IPS-20b (cell line): ENCODE measurements around the gene SCML1.

Source experiments
- H3K27ac ChIP-seq: one replicate; pipeline ENCODE4 v1.5.1; 2013; ENCODE audit warnings: low read length
- H3K27me3 ChIP-seq: 2 replicates; pipeline ENCODE4 v1.6.1; 2013; ENCODE audit warnings: mild to moderate bottlenecking, low read length, inconsistent platforms; ENCODE audit not compliant: insufficient read depth
- H3K36me3 ChIP-seq: 2 replicates; pipeline ENCODE4 v1.6.1; 2013; ENCODE audit warnings: low read depth, mild to moderate bottlenecking, inconsistent platforms, low read length, moderate library complexity; ENCODE audit not compliant: insufficient read depth
- H3K4me1 ChIP-seq: 2 replicates; pipeline ENCODE4 v1.6.1; 2013; ENCODE audit warnings: mild to moderate bottlenecking, control low read depth, inconsistent platforms, low read length, moderate library complexity; ENCODE audit not compliant: insufficient read depth
- H3K4me3 ChIP-seq: 2 replicates; pipeline ENCODE4 v1.5.1; 2013; ENCODE audit warnings: mild to moderate bottlenecking, low read length, inconsistent platforms
- H3K9ac ChIP-seq: 2 replicates; pipeline ENCODE4 v1.6.1; 2013; ENCODE audit warnings: low read depth, mild to moderate bottlenecking, inconsistent platforms, low read length, moderate library complexity
- H3K9me3 ChIP-seq: 2 replicates; pipeline ENCODE4 v1.6.1; 2013; ENCODE audit warnings: mild to moderate bottlenecking, low read depth, low read length, inconsistent platforms; ENCODE audit not compliant: insufficient read depth

Gene SCML1

GRCh38 chrX:17736856-17737709 is at the start of gene SCML1:
Gene SCML1 (plus strand): TSS chrX:17737493. CDS start chrX:17744187, 6,694 bp downstream.
- Histone ChIP-seq H3K9me3 (no peaks in the 10 kb centered on the region), H3K27ac (peak within 1 kb of the TSS; percentile 36)

GRCh38 chrX:17687648-17688047 is 49.6 kb upstream of the SCML1 start:
- Histone ChIP-seq H3K9ac (no peak overlapping the region), H3K9me3 (no peaks in the 10 kb centered on the region), H3K27ac (no peak overlapping the region), H3K36me3 (no peaks in the 10 kb centered on the region), H3K4me1 (peaks cover 5% of the 10 kb centered on the region; the same call in 1 of the 2 replicates), H3K27me3 (no peaks in the 10 kb centered on the region), H3K4me3 (no peak overlapping the region)

More at GRCh38 chrX:17736856-17737709, at the start of gene SCML1:
- H3K9ac ChIP-seq = peak within 1 kb of the TSS; percentile 53; the same call in 1 of the 2 replicates
- H3K4me3 ChIP-seq = peak within 1 kb of the TSS; percentile 69
- peaks cover 36% of the 10 kb centered on the region for H3K27me3 ChIP-seq
- no peaks in the 10 kb centered on the region for H3K36me3 ChIP-seq
- no peaks in the 10 kb centered on the region for H3K4me1 ChIP-seq

GRCh38 chrX:17689971-17690409 is 47.3 kb upstream of the SCML1 start:
- H3K4me1 ChIP-seq = peaks cover 5% of the 10 kb centered on the region; the same call in 1 of the 2 replicates
- no peak overlapping the region for H3K4me3 ChIP-seq
- no peaks in the 10 kb centered on the region for H3K9me3 ChIP-seq
- no peak overlapping the region for H3K27ac ChIP-seq
- no peaks in the 10 kb centered on the region for H3K27me3 ChIP-seq
- no peaks in the 10 kb centered on the region for H3K36me3 ChIP-seq
- no peak overlapping the region for H3K9ac ChIP-seq

- H3K4me3 ChIP-seq = no peak overlapping the region
- H3K9me3 ChIP-seq = no peaks in the 10 kb centered on the region
- no peak overlapping the region for H3K9ac ChIP-seq
- H3K4me1 ChIP-seq = peaks cover 5% of the 10 kb centered on the region; the same call in 1 of the 2 replicates
- no peak overlapping the region for H3K27ac ChIP-seq
- H3K27me3 ChIP-seq = no peaks in the 10 kb centered on the region
- H3K36me3 ChIP-seq = no peaks in the 10 kb centered on the region
These were observed 44.5 kb upstream of the SCML1 start for GRCh38 chrX:17692709-17693346.

GRCh38 chrX:17697191-17697590 is 40.1 kb upstream of the SCML1 start:
- Histone ChIP-seq H3K4me1 (no peaks in the 10 kb centered on the region; the same call in 1 of the 2 replicates), H3K9me3 (no peaks in the 10 kb centered on the region), H3K36me3 (no peaks in the 10 kb centered on the region), H3K27me3 (no peaks in the 10 kb centered on the region), H3K27ac (no peak overlapping the region), H3K9ac (no peak overlapping the region), H3K4me3 (no peak overlapping the region)

- Histone ChIP-seq H3K4me1 (no peaks in the 10 kb centered on the region), H3K9ac (no peak overlapping the region), H3K9me3 (no peaks in the 10 kb centered on the region), H3K4me3 (no peak overlapping the region), H3K27ac (no peak overlapping the region), H3K27me3 (no peaks in the 10 kb centered on the region), H3K36me3 (no peaks in the 10 kb centered on the region)
These were observed 36.3 kb upstream of the SCML1 start for GRCh38 chrX:17700976-17701375.

- Histone ChIP-seq H3K9ac (no peak overlapping the region), H3K36me3 (no peaks in the 10 kb centered on the region), H3K9me3 (no peaks in the 10 kb centered on the region), H3K27ac (no peak overlapping the region), H3K27me3 (no peaks in the 10 kb centered on the region), H3K4me3 (no peak overlapping the region), H3K4me1 (no peaks in the 10 kb centered on the region)
These were observed 34.1 kb upstream of the SCML1 start for GRCh38 chrX:17703201-17703600.

GRCh38 chrX:17705211-17705610 is 32.1 kb upstream of the SCML1 start:
- H3K36me3 ChIP-seq = no peaks in the 10 kb centered on the region
- no peak overlapping the region for H3K27ac ChIP-seq
- no peak overlapping the region for H3K4me3 ChIP-seq
- H3K9me3 ChIP-seq = no peaks in the 10 kb centered on the region
- no peaks in the 10 kb centered on the region for H3K4me1 ChIP-seq
- no peaks in the 10 kb centered on the region for H3K27me3 ChIP-seq
- H3K9ac ChIP-seq = no peak overlapping the region

GRCh38 chrX:17706676-17707075 is 30.6 kb upstream of the SCML1 start:
- Histone ChIP-seq H3K4me1 (no peaks in the 10 kb centered on the region), H3K9me3 (no peaks in the 10 kb centered on the region), H3K36me3 (no peaks in the 10 kb centered on the region), H3K9ac (no peak overlapping the region), H3K4me3 (no peak overlapping the region), H3K27me3 (no peaks in the 10 kb centered on the region), H3K27ac (no peak overlapping the region)

GRCh38 chrX:17707731-17708130 is 29.6 kb upstream of the SCML1 start:
- Histone ChIP-seq H3K36me3 (no peaks in the 10 kb centered on the region), H3K9ac (no peak overlapping the region), H3K4me1 (no peaks in the 10 kb centered on the region), H3K27ac (no peak overlapping the region), H3K9me3 (no peaks in the 10 kb centered on the region), H3K4me3 (no peak overlapping the region), H3K27me3 (no peaks in the 10 kb centered on the region)

GRCh38 chrX:17710871-17711301 is 26.4 kb upstream of the SCML1 start:
- Histone ChIP-seq H3K9me3 (no peaks in the 10 kb centered on the region), H3K9ac (no peak overlapping the region), H3K36me3 (no peaks in the 10 kb centered on the region), H3K27me3 (no peaks in the 10 kb centered on the region), H3K4me3 (no peak overlapping the region), H3K4me1 (no peaks in the 10 kb centered on the region), H3K27ac (no peak overlapping the region)

- no peaks in the 10 kb centered on the region for H3K9me3 ChIP-seq
- H3K27ac ChIP-seq = no peak overlapping the region
- H3K4me1 ChIP-seq = no peaks in the 10 kb centered on the region
- H3K36me3 ChIP-seq = no peaks in the 10 kb centered on the region
- H3K9ac ChIP-seq = no peak overlapping the region
- no peak overlapping the region for H3K4me3 ChIP-seq
- H3K27me3 ChIP-seq = no peaks in the 10 kb centered on the region
These were observed 24.0 kb upstream of the SCML1 start for GRCh38 chrX:17713288-17713687.
